ENCODE measurements around the gene SMURF1.

Gene SMURF1

GRCh38 chr7:99112097-99112496 is 31.8 kb downstream of the SMURF1 start:
- TF ChIP-seq CTCF (IDR thresholded peaks at IDR 0.05; ENCODE audit: low read depth, low read length) = no peak
- H3K4me3 ChIP-seq (ENCODE audit: low read depth, low read length) = no peak overlapping the region

- no peak overlapping the region for H3K4me3 ChIP-seq (ENCODE audit: low read depth, low read length)
- TF ChIP-seq CTCF (IDR thresholded peaks at IDR 0.05; ENCODE audit: low read depth, low read length) = no peak
These were observed 32.3 kb downstream of the SMURF1 start for GRCh38 chr7:99111591-99111990.

GRCh38 chr7:99109108-99110051 is 34.5 kb downstream of the SMURF1 start:
- no peak overlapping the region for H3K4me3 ChIP-seq (ENCODE audit: low read depth, low read length)
- no peak for TF ChIP-seq CTCF (IDR thresholded peaks at IDR 0.05; ENCODE audit: low read depth, low read length)

- no peak for TF ChIP-seq CTCF (IDR thresholded peaks at IDR 0.05; ENCODE audit: low read depth, low read length)
- no peak overlapping the region for H3K4me3 ChIP-seq (ENCODE audit: low read depth, low read length)
These were observed 35.3 kb downstream of the SMURF1 start for GRCh38 chr7:99108613-99109012.

- no peak for TF ChIP-seq CTCF (IDR thresholded peaks at IDR 0.05; ENCODE audit: low read depth, low read length)
- H3K4me3 ChIP-seq (ENCODE audit: low read depth, low read length) = no peak overlapping the region
These were observed 37.1 kb downstream of the SMURF1 start for GRCh38 chr7:99106821-99107241.

- no peak for TF ChIP-seq CTCF (IDR thresholded peaks at IDR 0.05; ENCODE audit: low read depth, low read length)
- no peak overlapping the region for H3K4me3 ChIP-seq (ENCODE audit: low read depth, low read length)
These were observed 37.5 kb downstream of the SMURF1 start for GRCh38 chr7:99106411-99106810.

GRCh38 chr7:99105756-99106155 is 38.2 kb downstream of the SMURF1 start:
- no peak overlapping the region for H3K4me3 ChIP-seq (ENCODE audit: low read depth, low read length)
- no peak for TF ChIP-seq CTCF (IDR thresholded peaks at IDR 0.05; ENCODE audit: low read depth, low read length)

Measured in WI38 (cell line).